CD4-positive, alpha-beta T cell treated with Interleukin-6 at 100 ng/mL for 8 hours (primary cell): Measurements from ENCODE around the gene LRRC26.

Experiments used
- DNase-seq: peaks from one replicate; pipeline ENCODE4 v3.0.0-alpha.2; 2020; ENCODE audit warnings: mixed read lengths, low spot score

LRRC26 gene

GRCh38 chr9:137199411-137200121 is 29.7 kb upstream of the LRRC26 start:
- DNase-seq = no peak

- DNase-seq = no peak
Measured at GRCh38 chr9:137198902-137199283, 29.0 kb upstream of the LRRC26 start.

- no peak for DNase-seq
Measured at GRCh38 chr9:137198051-137198901, 28.4 kb upstream of the LRRC26 start.

GRCh38 chr9:137195525-137196220 is 25.8 kb upstream of the LRRC26 start:
- DNase-seq = no peak

GRCh38 chr9:137194909-137195308 is 25.1 kb upstream of the LRRC26 start:
- DNase-seq = no peak

- no peak for DNase-seq
Measured at GRCh38 chr9:137194388-137194787, 24.5 kb upstream of the LRRC26 start.

- no peak for DNase-seq
Measured at GRCh38 chr9:137193771-137194170, 23.9 kb upstream of the LRRC26 start.

GRCh38 chr9:137192859-137193258 is 23.0 kb upstream of the LRRC26 start:
- DNase-seq = no peak

GRCh38 chr9:137192448-137192780 is 22.6 kb upstream of the LRRC26 start:
- no peak for DNase-seq

- no peak for DNase-seq
Measured at GRCh38 chr9:137191691-137192447, 22.0 kb upstream of the LRRC26 start.

- no peak for DNase-seq
Measured at GRCh38 chr9:137191245-137191644, 21.4 kb upstream of the LRRC26 start.

GRCh38 chr9:137190315-137190856 is 20.5 kb upstream of the LRRC26 start:
- DNase-seq = no peak

GRCh38 chr9:137189297-137190295 is 19.7 kb upstream of the LRRC26 start:
- no peak for DNase-seq

GRCh38 chr9:137188490-137189296 is 18.8 kb upstream of the LRRC26 start, which contains the start of the genes ANAPC2 and SSNA1:
Gene ANAPC2 (minus strand): TSS chr9:137188560. CDS start chr9:137188532, 28 bp downstream.
Gene SSNA1 (plus strand): TSS chr9:137188676. CDS start chr9:137188727, 51 bp downstream.
- peak; percentile 88 for DNase-seq

- no peak for DNase-seq
Measured at GRCh38 chr9:137188086-137188489, 18.2 kb upstream of the LRRC26 start.

- no peak for DNase-seq
Measured at GRCh38 chr9:137187386-137187785, 17.5 kb upstream of the LRRC26 start.

GRCh38 chr9:137186385-137186784 is 16.5 kb upstream of the LRRC26 start:
- DNase-seq = no peak

- no peak for DNase-seq
Measured at GRCh38 chr9:137185921-137186320, 16.1 kb upstream of the LRRC26 start.

- DNase-seq = no peak
Measured at GRCh38 chr9:137184881-137185660, 15.2 kb upstream of the LRRC26 start.
